PC-3 (cell line): ENCODE results near the gene RIMBP2.

Experiments
- CTCF ChIP-seq: fragments of 300-600 bp; sonication (generic); conservative IDR thresholded peaks from 2 replicates; pipeline ENCODE4 v1.5.1; 2017; ENCODE audit warnings: antibody characterized with exemption, low read depth, mild to moderate bottlenecking, low read length
- EZH2 ChIP-seq: fragments of 300-600 bp; sonication (generic); IDR thresholded peaks from one replicate; pipeline ENCODE4 v1.6.1; 2017; ENCODE audit warnings: antibody characterized with exemption, mild to moderate bottlenecking, low read length; ENCODE audit not compliant: unreplicated experiment

DNA sequence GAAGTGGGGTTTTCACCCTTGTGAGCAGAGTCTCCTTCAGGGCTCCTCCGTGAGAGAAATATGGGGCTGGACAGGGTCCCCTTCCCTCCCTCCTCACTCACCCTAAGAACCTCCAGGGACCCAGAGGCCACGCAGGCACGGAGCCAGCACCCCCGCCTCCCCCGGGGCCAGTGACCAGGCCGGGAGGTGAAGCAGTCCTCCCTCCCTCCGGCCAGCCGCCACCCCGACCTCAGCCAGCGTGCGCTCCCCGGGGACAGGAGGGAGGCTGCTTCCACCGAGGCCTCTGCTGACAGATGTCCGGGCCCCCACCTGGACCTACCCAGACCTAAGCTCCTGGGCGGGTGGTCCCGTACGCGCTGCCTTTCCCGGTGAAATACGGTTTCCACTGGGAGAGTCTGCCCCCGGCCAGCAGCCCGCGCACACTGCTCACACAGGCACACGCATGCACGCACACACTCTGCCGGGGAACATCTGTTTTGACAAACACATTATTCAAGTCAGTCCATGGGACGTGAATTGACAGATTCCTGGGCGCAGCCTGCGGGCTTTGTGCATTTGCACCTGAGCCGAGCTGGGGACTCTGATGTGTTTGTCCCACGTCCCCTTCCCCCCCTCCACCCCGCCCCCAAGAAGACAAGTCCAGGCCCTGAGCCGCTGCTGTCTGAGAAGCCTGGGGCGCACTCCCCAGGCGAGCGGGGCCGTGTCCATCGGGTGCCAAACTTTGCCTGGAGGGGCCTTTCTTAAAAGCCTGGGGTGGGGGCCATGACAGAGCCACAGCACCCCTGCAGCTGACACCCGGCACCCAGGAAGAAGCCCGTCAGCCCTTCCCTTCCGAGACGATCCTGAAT, 725 bp downstream of the RIMBP2 start:
- no peak for TF ChIP-seq CTCF
- TF ChIP-seq EZH2, result no peak
